CD4-positive, alpha-beta T cell treated with Interleukin-10 for 1 hour (primary cell): ENCODE measurements around the gene OGG1.

Experiments
- DNase-seq: peaks from one replicate; pipeline ENCODE4 v3.0.0-alpha.2; 2020

The OGG1 gene

GRCh38 chr3:9749645-9750555 lies at the start of gene OGG1:
Gene OGG1, plus strand, starts transcription at chr3:9749952. Its CDS starts 335 bp downstream, at chr3:9750287.
- DNase-seq, result peak; percentile 96

- no peak for DNase-seq
Observed at GRCh38 chr3:9700536-9700935, 49.2 kb upstream of the OGG1 start.

- DNase-seq, result no peak
Observed at GRCh38 chr3:9701006-9701405, 48.7 kb upstream of the OGG1 start.

- DNase-seq, result no peak
Observed at GRCh38 chr3:9701711-9702110, 48.0 kb upstream of the OGG1 start.

GRCh38 chr3:9703240-9703639 lies 46.5 kb upstream of the OGG1 start:
- no peak for DNase-seq

- DNase-seq, result no peak
Observed at GRCh38 chr3:9703736-9704346, 45.9 kb upstream of the OGG1 start, which contains the start of gene CPNE9. Gene CPNE9, plus strand, starts transcription at chr3:9703833. Its CDS starts 164 bp downstream, at chr3:9703997.

GRCh38 chr3:9704347-9705322 lies 45.1 kb upstream of the OGG1 start:
- DNase-seq, result peak; percentile 11

- DNase-seq, result no peak
Observed at GRCh38 chr3:9710174-9710739, 39.5 kb upstream of the OGG1 start.

GRCh38 chr3:9712415-9712814 lies 37.3 kb upstream of the OGG1 start:
- DNase-seq, result no peak

GRCh38 chr3:9713142-9713541 lies 36.6 kb upstream of the OGG1 start:
- no peak for DNase-seq

- DNase-seq, result no peak
Observed at GRCh38 chr3:9715136-9715535, 34.6 kb upstream of the OGG1 start.

- peak; percentile 42 for DNase-seq
Observed at GRCh38 chr3:9715764-9716437, 33.9 kb upstream of the OGG1 start.

GRCh38 chr3:9716801-9717555 lies 32.8 kb upstream of the OGG1 start:
- DNase-seq, result no peak

GRCh38 chr3:9717563-9717962 lies 32.2 kb upstream of the OGG1 start:
- no peak for DNase-seq

- no peak for DNase-seq
Observed at GRCh38 chr3:9718118-9718517, 31.6 kb upstream of the OGG1 start.

GRCh38 chr3:9721015-9721699 lies 28.6 kb upstream of the OGG1 start:
- no peak for DNase-seq

GRCh38 chr3:9721700-9722060 lies 28.1 kb upstream of the OGG1 start:
- DNase-seq, result no peak

- DNase-seq, result no peak
Observed at GRCh38 chr3:9725775-9726515, 23.8 kb upstream of the OGG1 start.

GRCh38 chr3:9727041-9727595 lies 22.6 kb upstream of the OGG1 start:
- peak; percentile 74 for DNase-seq

- DNase-seq, result no peak
Observed at GRCh38 chr3:9727743-9728142, 22.0 kb upstream of the OGG1 start.
